ENCODE data around the gene SLC38A3.

DNA sequence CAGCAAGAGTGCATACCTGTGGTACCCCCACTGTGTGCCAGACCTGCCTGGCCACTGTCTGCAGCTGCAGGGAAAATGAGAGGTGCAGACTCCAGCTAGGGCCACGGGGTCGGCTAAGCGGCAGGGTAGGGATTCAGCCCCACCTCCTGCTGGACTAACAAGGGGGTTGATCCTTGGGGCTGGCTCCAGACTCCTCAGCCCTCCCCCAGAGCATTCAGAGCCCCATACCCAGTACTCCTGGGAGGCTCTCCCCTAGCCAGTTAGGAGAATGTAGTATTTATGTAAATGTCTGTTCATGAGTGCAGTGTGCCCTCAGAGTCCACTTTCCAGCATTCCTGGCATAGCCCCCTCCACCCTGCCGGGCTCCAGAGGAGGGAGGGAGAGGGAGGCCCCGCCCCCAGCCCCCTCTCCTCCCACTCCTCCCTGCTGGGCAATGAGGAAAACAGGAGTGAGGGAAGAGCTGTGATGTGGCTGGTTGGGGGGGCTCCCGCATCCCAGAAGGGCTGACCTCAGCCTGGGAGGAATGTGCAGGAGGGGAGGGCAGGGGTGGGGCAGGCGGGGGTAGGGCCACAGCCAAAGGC is 59.4 kb downstream of the SLC38A3 start:
- TF ChIP-seq, protein P1, sequence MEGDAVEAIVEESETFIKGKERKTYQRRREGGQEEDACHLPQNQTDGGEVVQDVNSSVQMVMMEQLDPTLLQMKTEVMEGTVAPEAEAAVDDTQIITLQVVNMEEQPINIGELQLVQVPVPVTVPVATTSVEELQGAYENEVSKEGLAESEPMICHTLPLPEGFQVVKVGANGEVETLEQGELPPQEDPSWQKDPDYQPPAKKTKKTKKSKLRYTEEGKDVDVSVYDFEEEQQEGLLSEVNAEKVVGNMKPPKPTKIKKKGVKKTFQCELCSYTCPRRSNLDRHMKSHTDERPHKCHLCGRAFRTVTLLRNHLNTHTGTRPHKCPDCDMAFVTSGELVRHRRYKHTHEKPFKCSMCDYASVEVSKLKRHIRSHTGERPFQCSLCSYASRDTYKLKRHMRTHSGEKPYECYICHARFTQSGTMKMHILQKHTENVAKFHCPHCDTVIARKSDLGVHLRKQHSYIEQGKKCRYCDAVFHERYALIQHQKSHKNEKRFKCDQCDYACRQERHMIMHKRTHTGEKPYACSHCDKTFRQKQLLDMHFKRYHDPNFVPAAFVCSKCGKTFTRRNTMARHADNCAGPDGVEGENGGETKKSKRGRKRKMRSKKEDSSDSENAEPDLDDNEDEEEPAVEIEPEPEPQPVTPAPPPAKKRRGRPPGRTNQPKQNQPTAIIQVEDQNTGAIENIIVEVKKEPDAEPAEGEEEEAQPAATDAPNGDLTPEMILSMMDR (IDR thresholded peaks at IDR 0.05): no peak
- no peak for TF ChIP-seq ZFX (IDR thresholded peaks at IDR 0.05; ENCODE audit: borderline replicate concordance)
